H1 (cell line): ENCODE data around the gene CA10. TPM values are rescaled to one million over a fixed set of nuclear protein-coding genes. Genes with fewer than 3 reads are reported as not detected.

Source experiments
- CTCF ChIA-PET: fragments of 300-600 bp; sonication (Branson Sonifier 250); formaldehyde crosslinking; loops from one replicate; lab custom pipeline; 2021; ENCODE audit not compliant: partially characterized antibody; lab: Charles Lee
- POLR2A ChIA-PET: fragments of 300-600 bp; sonication (Branson Sonifier 250); formaldehyde crosslinking; loops from one replicate; lab custom pipeline; 2021; ENCODE audit warnings: inconsistent platforms; ENCODE audit not compliant: partially characterized antibody; lab: Charles Lee
- DNase-seq, 2 experiments: peaks; one replicate each; pipeline versions ENCODE4 v3.0.0 to v3.0.0-alpha.2; 2010 to 2022; ENCODE audit warnings: low spot score in 2 of 2, low read depth in 1 of 2, mixed read lengths in 1 of 2
- FAIRE-seq: peaks from 2 replicates; lab custom pipeline; 2011; peaks lifted over from hg19 to GRCh38; lab: Jason Lieb, UNC
- H2AFZ ChIP-seq: 2 replicates; pipeline ENCODE4 v1.8.1; 2012; ENCODE audit warnings: low read length, inconsistent platforms
- H2AK5ac ChIP-seq: 2 replicates; pipeline ENCODE4 v1.6.1; 2013; ENCODE audit warnings: low read depth, low read length
- H2BK120ac ChIP-seq: replicated peaks from 2 replicates; pipeline ENCODE3; 2013; ENCODE audit warnings: low read depth, low read length, inconsistent platforms
- H2BK12ac ChIP-seq: 2 replicates; pipeline ENCODE4 v1.6.1; 2013; ENCODE audit warnings: low read depth, low read length
- H2BK15ac ChIP-seq: 2 replicates; pipeline ENCODE4 v1.6.1; 2013; ENCODE audit warnings: low read length
- H2BK20ac ChIP-seq: 2 replicates; pipeline ENCODE4 v1.6.1; 2013; ENCODE audit warnings: low read length
- H2BK5ac ChIP-seq: 2 replicates; pipeline ENCODE4 v1.6.1; 2013; ENCODE audit warnings: low read depth, low read length
- H3K14ac ChIP-seq: 2 replicates; pipeline ENCODE4 v1.6.1; 2013; ENCODE audit warnings: inconsistent platforms; ENCODE audit not compliant: insufficient read length
- H3K18ac ChIP-seq: 2 replicates; pipeline ENCODE4 v1.6.1; 2013; ENCODE audit warnings: low read length; ENCODE audit errors: extremely low read depth
- H3K23ac ChIP-seq: 2 replicates; pipeline ENCODE4 v1.6.1; 2013; ENCODE audit warnings: inconsistent platforms; ENCODE audit not compliant: insufficient read length
- H3K23me2 ChIP-seq: 2 replicates; pipeline ENCODE4 v1.6.1; 2013; ENCODE audit warnings: low read depth, low read length
- H3K27ac ChIP-seq: 2 replicates; pipeline ENCODE4 v1.6.1; 2011; ENCODE audit warnings: low read depth, low read length, inconsistent platforms
- H3K27me3 ChIP-seq, 4 experiments: replicated peaks in 1 of 4; 1 replicate in 1 of 4; 2 replicates in 3 of 4; pipeline versions ENCODE4 v1.6.1 to v1.8.1; 2011 to 2013; ENCODE audit warnings: low read length in 3 of 4, mild to moderate bottlenecking in 3 of 4, inconsistent platforms in 2 of 4, mixed read lengths in 2 of 4, moderate library complexity in 1 of 4; ENCODE audit not compliant: control insufficient read depth in 3 of 4, insufficient read depth in 3 of 4; ENCODE audit errors: extremely low read depth in 1 of 4
- H3K36me3 ChIP-seq, 4 experiments: 2 replicates each; pipeline versions ENCODE4 v1.6.1 to v1.8.1; 2011 to 2013; ENCODE audit warnings: mild to moderate bottlenecking in 4 of 4, low read length in 3 of 4, moderate library complexity in 2 of 4, control low read depth in 1 of 4, inconsistent platforms in 1 of 4; ENCODE audit not compliant: insufficient read depth in 4 of 4, control insufficient read depth in 2 of 4
- H3K4ac ChIP-seq: replicated peaks from 2 replicates; pipeline ENCODE3; 2013; ENCODE audit warnings: low read length, low read depth, mixed read lengths, inconsistent platforms; ENCODE audit not compliant: insufficient read length
- H3K4me1 ChIP-seq, 4 experiments: replicated peaks in 1 of 4; 1 replicate in 1 of 4; 2 replicates in 3 of 4; pipeline versions ENCODE4 v1.6.1 to v1.8.1; 2011 to 2013; ENCODE audit warnings: low read length in 3 of 4, inconsistent platforms in 2 of 4, mixed read lengths in 1 of 4; ENCODE audit not compliant: insufficient read depth in 4 of 4, control insufficient read depth in 3 of 4
- H3K4me2 ChIP-seq, 2 experiments: 2 replicates each; pipeline versions ENCODE4 v1.6.1 to v1.8.1; 2011 to 2013; ENCODE audit warnings: low read depth in 2 of 2, low read length in 2 of 2, control low read depth in 1 of 2, inconsistent platforms in 1 of 2, mild to moderate bottlenecking in 1 of 2; ENCODE audit not compliant: insufficient read depth in 1 of 2
- H3K4me3 ChIP-seq, 4 experiments: fragments of 200-600, 300-600 bp in 1 of 4; sonication (generic), shearing (Covaris generic), sonication (Bioruptor Twin) in 1 of 4; 2 replicates each; pipeline versions ENCODE4 v1.5.1 to v1.8.1; 2011 to 2016; ENCODE audit warnings: low read length in 4 of 4, low read depth in 3 of 4, control low read depth in 2 of 4, inconsistent platforms in 2 of 4, mild to moderate bottlenecking in 2 of 4, mixed read lengths in 1 of 4, moderate library complexity in 1 of 4; ENCODE audit not compliant: insufficient read depth in 2 of 4; ENCODE audit errors: extremely low read depth in 1 of 4
- H3K56ac ChIP-seq: replicated peaks from 2 replicates; pipeline ENCODE3; 2013; ENCODE audit warnings: low read depth, mild to moderate bottlenecking, mixed read lengths, low read length, inconsistent platforms; ENCODE audit not compliant: insufficient read length
- H3K79me1 ChIP-seq: 2 replicates; pipeline ENCODE4 v1.6.1; 2013; ENCODE audit warnings: low read depth, low read length, control low read depth
- H3K79me2 ChIP-seq, 2 experiments: 2 replicates each; pipeline versions ENCODE4 v1.6.1 to v1.8.1; 2012 to 2013; ENCODE audit warnings: low read length in 2 of 2, mild to moderate bottlenecking in 2 of 2, inconsistent platforms in 1 of 2; ENCODE audit not compliant: insufficient read depth in 2 of 2, control insufficient read depth in 1 of 2
- H3K9ac ChIP-seq, 4 experiments: replicated peaks in 1 of 4; 1 replicate in 1 of 4; 2 replicates in 3 of 4; pipeline versions ENCODE4 v1.6.1 to v1.8.1; 2011 to 2013; ENCODE audit warnings: low read depth in 3 of 4, low read length in 3 of 4, control low read depth in 2 of 4, mild to moderate bottlenecking in 2 of 4, moderate library complexity in 2 of 4, inconsistent platforms in 1 of 4; ENCODE audit errors: extremely low read depth in 1 of 4
- H3K9me3 ChIP-seq, 2 experiments: 2 replicates each; pipeline versions ENCODE4 v1.6.1 to v1.8.1; 2012 to 2013; ENCODE audit warnings: mild to moderate bottlenecking in 2 of 2, moderate library complexity in 2 of 2, control low read depth in 1 of 2, inconsistent platforms in 1 of 2, low read depth in 1 of 2, low read length in 1 of 2, mixed read lengths in 1 of 2; ENCODE audit not compliant: insufficient read depth in 2 of 2
- H4K20me1 ChIP-seq, 2 experiments: replicated peaks in 1 of 2; 2 replicates each; pipeline versions ENCODE3 to v1.8.1; 2011 to 2013; ENCODE audit warnings: inconsistent platforms in 2 of 2, low read length in 2 of 2, mild to moderate bottlenecking in 1 of 2; ENCODE audit not compliant: insufficient read depth in 2 of 2, control insufficient read depth in 1 of 2
- H4K5ac ChIP-seq: 2 replicates; pipeline ENCODE4 v1.6.1; 2013; ENCODE audit warnings: low read length, low read depth, mixed read lengths, inconsistent platforms; ENCODE audit not compliant: insufficient read length
- H4K8ac ChIP-seq: 2 replicates; pipeline ENCODE4 v1.8.0; 2013; ENCODE audit warnings: mild to moderate bottlenecking, moderate library complexity, low read length, inconsistent platforms; ENCODE audit not compliant: insufficient read depth; ENCODE audit errors: extremely low read depth
- H4K91ac ChIP-seq: replicated peaks from 2 replicates; pipeline ENCODE3; 2013; ENCODE audit warnings: low read length, mixed read lengths, inconsistent platforms; ENCODE audit not compliant: insufficient read length
- BCL11A ChIP-seq, 2 experiments: IDR thresholded peaks; one replicate each; pipeline ENCODE4 v1.6.1; 2011; ENCODE audit warnings: low read depth in 2 of 2, low read length in 2 of 2, mild to moderate bottlenecking in 2 of 2
- CHD1 ChIP-seq: IDR thresholded peaks from 2 replicates; pipeline ENCODE4 v1.6.1; 2012; ENCODE audit warnings: low read depth, low read length, improper control_type of control experiment
- JUND ChIP-seq: IDR thresholded peaks from 2 replicates; pipeline ENCODE4 v1.6.1; 2011; ENCODE audit warnings: mild to moderate bottlenecking, improper control_type of control experiment, low read length
- MAFK ChIP-seq: IDR thresholded peaks from 2 replicates; pipeline ENCODE4 v1.6.1; 2012; ENCODE audit warnings: low read depth, mild to moderate bottlenecking, improper control_type of control experiment, low read length
- NRF1 ChIP-seq: IDR thresholded peaks from 2 replicates; pipeline ENCODE4 v1.6.1; 2011; ENCODE audit warnings: mild to moderate bottlenecking, low read depth, low read length, improper control_type of control experiment
- PHF8 ChIP-seq: fragments of 200-600 bp; sonication (generic); conservative IDR thresholded peaks from 2 replicates; pipeline ENCODE4 v1.7.1; 2012; ENCODE audit warnings: low read depth, mild to moderate bottlenecking, inconsistent platforms, low read length, moderate library complexity
- RAD21 ChIP-seq, 2 experiments: IDR thresholded peaks in 1 of 2; conservative IDR thresholded peaks in 1 of 2; 2 replicates each; pipeline ENCODE4 v1.6.1; 2011; ENCODE audit warnings: low read depth in 2 of 2, low read length in 2 of 2, improper control_type of control experiment in 1 of 2, inconsistent platforms in 1 of 2, mild to moderate bottlenecking in 1 of 2, moderate library complexity in 1 of 2
- RBBP5 ChIP-seq: IDR thresholded peaks from 2 replicates; pipeline ENCODE4 v1.7.1; 2012; ENCODE audit warnings: low read depth, mild to moderate bottlenecking, inconsistent platforms, low read length, moderate library complexity, borderline replicate concordance
- SP1 ChIP-seq: IDR thresholded peaks from 2 replicates; pipeline ENCODE4 v1.6.1; 2011; ENCODE audit warnings: low read depth, low read length
- WGBS, 2 experiments: shearing (Covaris generic) in 1 of 2; methylation state at CpG; one replicate each; pipeline versions ENCODE4 v1.1.6 to v1.1.7; 2013 to 2015; ENCODE audit warnings: low lambda C conversion rate in 2 of 2, mixed read lengths in 2 of 2, inconsistent platforms in 1 of 2, low coverage in 1 of 2, missing lambda C conversion rate in 1 of 2; ENCODE audit not compliant: insufficient replicate concordance in 2 of 2, insufficient coverage in 1 of 2, insufficient read length in 1 of 2; ENCODE audit errors: extremely low coverage in 1 of 2, missing lambda C conversion rate in 1 of 2; 5-methylcytosine and 5-hydroxymethylcytosine counted together
- polyA plus RNA-seq, 7 experiments: library from polyadenylated mRNA; depleted of rRNA in 3 of 7; stranded (reverse) in 5 of 7; unstranded in 2 of 7; fragments of >200 nt in 5 of 7; fragments of 200-250 nt in 2 of 7; gene quantifications; 1 replicate in 5 of 7; 2 replicates in 1 of 7; 4 replicates in 1 of 7; pipeline versions ENCODE4 v1.2.1 to v1.2.3, GENCODE V29; 2011 to 2013; ENCODE audit warnings: missing spikeins in 2 of 7, mixed read lengths in 2 of 7
- total RNA-seq: library from RNA; stranded (reverse); fragmentation: NEBNext Ultra II Directional; extraction: Animal tissue kit (Norgen Biotek cat#: 25700); gene quantifications from 2 replicates; pipeline ENCODE4 v1.2.1, GENCODE V29; 2021

CA10 gene
- total and polyA plus RNA-seq, 2 of the 8 experiments (the other 6 are each of a cell fraction or from before 2014, with no cell fraction given), result 0.60 to 0.63 TPM

DNA sequence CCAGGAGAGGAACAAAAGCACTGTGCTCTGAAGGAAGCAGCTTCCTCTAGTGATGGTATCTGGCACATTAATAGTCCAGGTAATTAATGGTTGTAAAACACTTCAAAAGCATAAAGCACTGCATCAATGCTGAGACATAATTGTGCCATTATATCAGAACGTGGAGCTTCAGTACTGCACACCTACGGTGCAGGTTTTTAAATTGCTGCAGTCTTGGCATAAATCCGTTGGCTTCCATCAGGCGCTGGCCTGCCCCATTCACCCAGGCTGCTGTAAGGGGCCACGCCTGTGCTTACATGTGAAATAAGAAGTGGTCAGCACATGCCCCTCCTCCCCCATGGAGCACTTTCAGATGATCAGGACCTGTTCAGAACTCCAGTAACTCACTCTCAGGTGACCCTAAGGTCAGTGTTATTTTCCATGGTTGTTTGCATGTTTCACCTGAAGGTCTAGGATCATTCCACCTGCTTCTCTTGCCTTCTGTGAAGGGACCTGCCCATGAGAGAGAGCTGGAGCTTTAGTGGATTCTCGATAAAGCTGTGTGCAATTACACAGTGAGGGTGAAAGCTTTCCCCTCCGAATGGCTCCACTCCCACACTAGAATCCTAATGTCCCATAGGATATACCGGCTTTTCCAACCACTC lies 345.3 kb downstream of the CA10 start:
- FAIRE-seq (no peak), DNase-seq (no peak)
- H3K18ac ChIP-seq, result no peak overlapping the region
- H3K79me2 ChIP-seq, result no peaks in the 10 kb centered on the region
- no peak overlapping the region for H3K56ac ChIP-seq
- H4K91ac ChIP-seq, result no peak overlapping the region
- H4K20me1 ChIP-seq, result no peaks in the 10 kb centered on the region
- 93% methylated on average over 8 of the region's 8 CpGs; no CpG with 5 or more reads in 1 of the 2 experiments for WGBS, 2 experiments
- H3K27ac ChIP-seq, result no peak overlapping the region
- no peaks in the 10 kb centered on the region; a peak in 1 of 4 replicates for H3K9me3 ChIP-seq
- TF ChIP-seq BCL11A (IDR thresholded peaks at IDR 0.05; ENCODE audit: low read depth in 2 of 2, low read length in 2 of 2) (no peak), NRF1 (no peak), PHF8 (no peak), CHD1 (no peak), RBBP5 (no peak), RAD21 (IDR thresholded peaks at IDR 0.05 in 1 of 2, conservative IDR thresholded peaks at IDR 0.05 in 1 of 2; ENCODE audit: low read depth in 2 of 2, low read length in 2 of 2) (no peak), JUND (no peak), MAFK (no peak), SP1 (no peak)
- CTCF ChIA-PET, result interaction anchor here (0.7 kb wide), 1 partner anchor 36 kb away, joined by 3 read pairs; no protein-coding TSS in a partner anchor
- H2BK120ac ChIP-seq, result no peak overlapping the region
- no peaks in the 10 kb centered on the region for H3K79me1 ChIP-seq
- no peak overlapping the region for H2BK12ac ChIP-seq
- H2BK15ac ChIP-seq, result no peak overlapping the region
- no peak overlapping the region for H2BK20ac ChIP-seq
- H4K5ac ChIP-seq, result no peak overlapping the region
- no peak overlapping the region for H2AFZ ChIP-seq
- no peaks in the 10 kb centered on the region for H3K27me3 ChIP-seq
- no peak overlapping the region for H3K4me3 ChIP-seq
- H2AK5ac ChIP-seq, result no peak overlapping the region
- no peak overlapping the region for H2BK5ac ChIP-seq
- no peak overlapping the region for H3K4me2 ChIP-seq
- H3K4me1 ChIP-seq, result no peaks in the 10 kb centered on the region
- H3K23me2 ChIP-seq, result no peaks in the 10 kb centered on the region
- POLR2A ChIA-PET, result no interaction called here
- H3K4ac ChIP-seq, result no peak overlapping the region
- H3K14ac ChIP-seq, result no peak overlapping the region
- no peak overlapping the region for H3K9ac ChIP-seq
- H3K36me3 ChIP-seq, result no peaks in the 10 kb centered on the region
- H3K23ac ChIP-seq, result no peak overlapping the region
- H4K8ac ChIP-seq, result no peak overlapping the region
